Measurements from ENCODE around the gene MAPK8IP2.

DNA sequence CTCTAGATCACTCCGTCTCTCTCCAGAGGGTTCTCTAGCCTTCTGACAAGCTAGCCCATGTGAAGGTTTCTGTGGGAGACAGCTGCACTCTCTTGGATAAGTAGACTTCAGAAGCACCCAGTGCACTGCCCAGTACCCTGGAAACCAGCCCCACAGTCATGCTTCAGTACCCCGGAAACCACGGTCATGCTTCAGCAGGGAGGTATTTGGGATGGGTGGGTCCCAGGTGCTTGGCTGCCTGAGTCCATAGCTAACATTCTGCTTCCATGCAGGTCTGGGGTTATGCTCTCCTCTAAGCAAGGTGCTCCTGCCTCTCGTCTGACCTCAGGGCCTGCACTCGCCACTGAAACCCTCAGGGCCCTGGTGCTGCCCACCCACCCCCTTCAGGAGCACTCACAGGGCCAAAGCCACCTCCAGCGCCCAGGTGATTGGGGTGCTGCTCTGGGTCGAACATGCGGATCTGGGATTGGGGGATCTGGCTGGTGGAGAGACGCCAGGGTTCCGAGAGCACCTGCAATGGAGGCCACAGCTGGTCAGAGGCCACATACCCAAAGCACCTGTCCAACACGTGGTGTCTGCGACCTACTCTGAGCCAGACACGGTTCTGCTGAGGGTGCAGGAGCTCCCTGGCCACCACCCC, 30.6 kb upstream of the MAPK8IP2 start:
- no peak for TF ChIP-seq FOSL1 (IDR thresholded peaks at IDR 0.05; ENCODE audit: low read depth)
- TF ChIP-seq ZNF274 (IDR thresholded peaks at IDR 0.05; ENCODE audit: low read depth, low read length), result no peak
- TF ChIP-seq, protein P1, sequence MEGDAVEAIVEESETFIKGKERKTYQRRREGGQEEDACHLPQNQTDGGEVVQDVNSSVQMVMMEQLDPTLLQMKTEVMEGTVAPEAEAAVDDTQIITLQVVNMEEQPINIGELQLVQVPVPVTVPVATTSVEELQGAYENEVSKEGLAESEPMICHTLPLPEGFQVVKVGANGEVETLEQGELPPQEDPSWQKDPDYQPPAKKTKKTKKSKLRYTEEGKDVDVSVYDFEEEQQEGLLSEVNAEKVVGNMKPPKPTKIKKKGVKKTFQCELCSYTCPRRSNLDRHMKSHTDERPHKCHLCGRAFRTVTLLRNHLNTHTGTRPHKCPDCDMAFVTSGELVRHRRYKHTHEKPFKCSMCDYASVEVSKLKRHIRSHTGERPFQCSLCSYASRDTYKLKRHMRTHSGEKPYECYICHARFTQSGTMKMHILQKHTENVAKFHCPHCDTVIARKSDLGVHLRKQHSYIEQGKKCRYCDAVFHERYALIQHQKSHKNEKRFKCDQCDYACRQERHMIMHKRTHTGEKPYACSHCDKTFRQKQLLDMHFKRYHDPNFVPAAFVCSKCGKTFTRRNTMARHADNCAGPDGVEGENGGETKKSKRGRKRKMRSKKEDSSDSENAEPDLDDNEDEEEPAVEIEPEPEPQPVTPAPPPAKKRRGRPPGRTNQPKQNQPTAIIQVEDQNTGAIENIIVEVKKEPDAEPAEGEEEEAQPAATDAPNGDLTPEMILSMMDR (IDR thresholded peaks at IDR 0.05 in 2 of 3, conservative IDR thresholded peaks at IDR 0.05 in 1 of 3; ENCODE audit: borderline replicate concordance in 1 of 3, insufficient read depth in 1 of 3, low read depth in 2 of 3, low read length in 2 of 3), result no peak
- TF ChIP-seq, protein P2, sequence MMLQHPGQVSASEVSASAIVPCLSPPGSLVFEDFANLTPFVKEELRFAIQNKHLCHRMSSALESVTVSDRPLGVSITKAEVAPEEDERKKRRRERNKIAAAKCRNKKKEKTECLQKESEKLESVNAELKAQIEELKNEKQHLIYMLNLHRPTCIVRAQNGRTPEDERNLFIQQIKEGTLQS (IDR thresholded peaks at IDR 0.05), result no peak
- no peak for TF ChIP-seq ELF1 (IDR thresholded peaks at IDR 0.05; ENCODE audit: borderline replicate concordance, low read depth)
- no peak for TF ChIP-seq EGR1 (IDR thresholded peaks at IDR 0.05; ENCODE audit: low read depth)
- no peak for TF ChIP-seq POLR2AphosphoS5 (IDR thresholded peaks at IDR 0.05; ENCODE audit: low read depth, low read length)
- no peak for TF ChIP-seq SP1 (IDR thresholded peaks at IDR 0.05; ENCODE audit: low read depth)
- TF ChIP-seq EZH2 (IDR thresholded peaks at IDR 0.05), result no peak
- TF ChIP-seq POLR2A (IDR thresholded peaks at IDR 0.05; ENCODE audit: borderline replicate concordance, extremely low read depth, insufficient read depth, insufficient read length), result no peak
- TF ChIP-seq CEBPB (IDR thresholded peaks at IDR 0.05; ENCODE audit: low read depth), result no peak
- TF ChIP-seq JUND (IDR thresholded peaks at IDR 0.05), result no peak
